Skin epidermis (tissue), 12 donors: ENCODE results near the gene SLK.

Experiments used
- H3K27ac ChIP-seq, 21 experiments: fragments of 200-600 bp; sonication (generic) in 11 of 21; one replicate each; pipeline ENCODE4 v1.5.0; 2020; ENCODE audit warnings: mild to moderate bottlenecking in 3 of 21, inconsistent platforms in 2 of 21, moderate library complexity in 2 of 21
- H3K4me3 ChIP-seq, 7 experiments: fragments of 200-600 bp; sonication (generic) in 2 of 7; one replicate each; pipeline ENCODE4 v1.5.0; 2020; ENCODE audit warnings: inconsistent platforms in 2 of 7, mild to moderate bottlenecking in 2 of 7, moderate library complexity in 1 of 7

The SLK gene

GRCh38 chr10:103982639-103983038, 15.7 kb downstream of the SLK start:
- H3K27ac ChIP-seq, result peak overlapping the region in 2 of 21 experiments; percentile 66 to 77
- no peak overlapping the region for H3K4me3 ChIP-seq

GRCh38 chr10:103983367-103983911, 16.5 kb downstream of the SLK start:
- peak overlapping the region in 12 of 21 experiments; percentile 9 to 77 (median 44) for H3K27ac ChIP-seq

GRCh38 chr10:103985726-103986125, 18.8 kb downstream of the SLK start:
- no peak overlapping the region for H3K4me3 ChIP-seq

More at GRCh38 chr10:103983367-103983911, 16.5 kb downstream of the SLK start:
- no peak overlapping the region for H3K4me3 ChIP-seq

GRCh38 chr10:103986360-103986759, 19.4 kb downstream of the SLK start:
- Histone ChIP-seq H3K27ac (no peak overlapping the region), H3K4me3 (no peak overlapping the region)

More at GRCh38 chr10:103985726-103986125, 18.8 kb downstream of the SLK start:
- H3K27ac ChIP-seq, result no peak overlapping the region

DNA sequence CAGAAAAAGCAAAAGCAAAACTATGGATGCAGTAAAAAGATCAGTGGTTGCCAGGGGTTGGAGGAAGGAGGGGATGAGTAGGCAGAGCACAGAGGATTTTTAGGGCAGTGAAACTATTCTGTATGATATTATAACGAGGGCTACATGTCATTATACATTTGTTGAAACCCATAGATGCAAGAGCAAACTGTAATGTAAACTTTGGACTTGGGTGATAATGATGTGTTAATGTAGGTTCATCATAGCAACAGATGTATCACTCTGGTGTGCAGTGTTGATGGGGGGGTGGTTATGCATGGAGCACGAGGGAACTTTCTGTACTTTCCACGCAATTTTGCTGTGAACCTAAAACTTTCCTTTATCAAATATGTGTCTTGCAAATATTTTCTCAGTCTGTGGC, 23.2 kb downstream of the SLK start:
- H3K4me3 ChIP-seq, result no peak overlapping the region
- H3K27ac ChIP-seq, result no peak overlapping the region

DNA sequence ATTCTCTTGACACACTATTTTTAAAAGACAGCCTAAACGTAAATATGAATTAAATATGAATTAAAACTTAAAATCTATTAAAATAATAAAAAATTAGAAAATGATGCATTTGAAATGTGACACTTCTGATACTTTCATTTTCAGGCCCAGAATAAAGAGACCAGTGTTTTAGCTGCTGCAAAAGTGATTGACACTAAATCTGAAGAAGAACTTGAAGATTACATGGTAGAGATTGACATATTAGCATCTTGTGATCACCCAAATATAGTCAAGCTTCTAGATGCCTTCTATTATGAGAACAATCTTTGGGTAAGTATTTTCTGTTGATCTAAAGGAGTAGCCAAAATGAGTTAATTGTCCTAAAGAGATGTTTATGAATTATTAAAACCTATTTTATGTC, 23.6 kb downstream of the SLK start:
- Histone ChIP-seq H3K4me3 (no peak overlapping the region), H3K27ac (no peak overlapping the region)

GRCh38 chr10:103991393-103992128, 24.6 kb downstream of the SLK start:
- Histone ChIP-seq H3K4me3 (no peak overlapping the region), H3K27ac (no peak overlapping the region)

GRCh38 chr10:103995134-103995533, 28.2 kb downstream of the SLK start:
- H3K27ac ChIP-seq, result no peak overlapping the region

DNA sequence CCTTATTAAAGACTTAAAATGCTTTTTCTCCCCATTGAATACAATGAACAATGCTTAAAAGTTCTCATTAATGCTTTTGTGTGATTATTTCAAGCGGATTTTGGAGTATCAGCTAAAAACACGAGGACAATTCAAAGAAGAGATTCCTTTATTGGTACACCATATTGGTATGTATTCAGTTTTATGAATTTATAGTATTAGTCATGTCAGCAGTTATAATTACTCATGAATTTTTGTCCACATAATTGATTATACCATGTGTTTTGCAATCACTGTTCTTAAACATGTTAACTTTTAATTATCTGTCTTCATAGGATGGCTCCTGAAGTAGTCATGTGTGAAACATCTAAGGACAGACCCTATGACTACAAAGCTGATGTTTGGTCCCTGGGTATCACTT, 31.9 kb downstream of the SLK start:
- H3K27ac ChIP-seq, result no peak overlapping the region
- H3K4me3 ChIP-seq, result no peak overlapping the region

More at GRCh38 chr10:103995134-103995533, 28.2 kb downstream of the SLK start:
- H3K4me3 ChIP-seq, result no peak overlapping the region

DNA sequence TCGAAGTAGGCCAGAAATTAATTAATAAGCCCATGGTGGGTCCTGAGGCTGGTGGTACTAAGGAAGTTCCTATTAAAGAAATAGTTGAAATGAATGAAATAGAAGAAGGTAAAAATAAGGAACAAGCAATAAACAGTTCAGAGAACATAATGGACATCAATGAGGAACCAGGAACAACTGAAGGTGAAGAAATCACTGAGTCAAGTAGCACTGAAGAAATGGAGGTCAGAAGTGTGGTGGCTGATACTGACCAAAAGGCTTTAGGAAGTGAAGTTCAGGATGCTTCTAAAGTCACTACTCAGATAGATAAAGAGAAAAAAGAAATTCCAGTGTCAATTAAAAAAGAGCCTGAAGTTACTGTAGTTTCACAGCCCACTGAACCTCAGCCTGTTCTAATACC, 36.0 kb downstream of the SLK start:
- Histone ChIP-seq H3K27ac (no peak overlapping the region), H3K4me3 (no peak overlapping the region)

- H3K27ac ChIP-seq, result no peak overlapping the region
- H3K4me3 ChIP-seq, result no peak overlapping the region
Measured at GRCh38 chr10:104005172-104005863, 38.4 kb downstream of the SLK start.

DNA sequence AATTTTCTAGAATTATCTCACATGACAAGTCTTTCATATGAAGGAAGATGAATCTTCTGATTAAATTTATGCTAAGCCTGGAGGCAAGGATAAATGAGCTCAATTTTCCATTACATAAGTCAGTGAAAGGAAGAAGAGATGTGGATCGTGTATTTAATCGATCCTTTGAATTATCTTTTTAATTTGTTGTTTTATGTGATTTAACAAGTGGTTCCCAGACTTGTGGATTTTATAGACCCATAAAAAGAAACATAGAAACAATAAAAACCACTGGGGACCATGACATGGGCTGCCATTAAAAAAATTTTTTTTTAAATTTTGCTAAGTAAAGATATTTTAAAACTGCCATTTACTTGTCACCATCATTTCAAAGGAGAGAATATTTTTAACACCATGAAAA, 45.0 kb downstream of the SLK start:
- H3K4me3 ChIP-seq, result no peak overlapping the region
- H3K27ac ChIP-seq, result no peak overlapping the region

DNA sequence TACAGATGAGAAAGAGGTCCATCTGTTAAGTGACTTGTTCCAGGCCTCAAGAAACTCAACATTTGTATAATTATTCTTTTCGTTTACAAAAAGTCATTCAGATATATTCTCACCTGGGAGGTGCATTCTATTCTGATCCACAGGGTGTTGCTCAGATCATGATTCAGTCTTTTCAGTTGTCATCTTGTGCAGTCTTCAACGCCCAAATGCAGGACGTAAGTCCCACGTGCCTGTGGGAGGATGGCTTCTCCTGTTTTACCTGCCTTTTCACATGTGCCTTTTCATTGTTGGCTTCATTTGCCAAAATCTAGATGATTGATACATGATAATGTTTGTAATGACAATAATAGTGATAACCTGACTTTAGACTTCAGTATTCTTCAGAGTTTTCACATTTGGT, 46.5 kb downstream of the SLK start:
- H3K4me3 ChIP-seq, result no peak overlapping the region
- no peak overlapping the region for H3K27ac ChIP-seq

DNA sequence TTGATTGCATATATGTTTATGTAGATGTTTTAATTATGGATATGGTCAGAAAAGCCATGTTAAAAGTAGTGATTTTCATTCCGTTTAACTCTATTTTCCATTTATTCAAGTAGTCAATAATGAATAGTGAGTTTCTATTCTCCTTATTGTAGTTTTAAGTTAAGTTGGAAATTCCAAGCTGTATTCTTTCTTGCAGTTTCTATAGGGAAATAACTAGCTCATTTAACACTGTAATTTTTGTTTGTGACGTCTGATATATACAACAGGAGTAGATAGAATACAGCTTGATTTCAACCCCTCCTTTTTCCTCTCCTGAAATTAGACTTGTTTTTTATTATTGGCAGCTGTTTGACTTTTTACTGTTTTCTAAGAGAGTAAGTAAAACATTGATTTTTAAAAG, 47.2 kb downstream of the SLK start:
- H3K4me3 ChIP-seq, result no peak overlapping the region
- H3K27ac ChIP-seq, result no peak overlapping the region

DNA sequence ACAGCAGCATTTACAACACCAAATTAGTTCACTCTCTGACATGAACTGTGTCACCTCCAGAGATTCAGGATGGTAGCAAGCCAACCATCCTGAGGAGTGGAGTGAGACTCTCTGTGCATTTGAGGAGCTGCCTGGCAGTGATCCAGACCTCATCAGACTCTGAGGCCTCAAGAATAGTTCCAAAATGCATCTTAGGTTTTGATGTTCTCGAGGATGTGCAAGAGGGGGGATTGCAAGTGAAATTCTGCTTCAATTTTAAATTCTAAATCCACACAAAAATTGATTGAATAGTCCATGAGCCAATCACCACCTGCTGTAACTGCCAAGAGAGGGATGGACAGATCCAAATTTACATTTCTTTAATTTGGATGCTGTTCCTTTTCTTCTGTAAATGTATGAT, 49.7 kb downstream of the SLK start:
- Histone ChIP-seq H3K4me3 (no peak overlapping the region), H3K27ac (no peak overlapping the region)

- Histone ChIP-seq H3K4me3 (no peak overlapping the region), H3K27ac (no peak overlapping the region)
Measured at GRCh38 chr10:104018471-104018870, 51.5 kb downstream of the SLK start.

DNA sequence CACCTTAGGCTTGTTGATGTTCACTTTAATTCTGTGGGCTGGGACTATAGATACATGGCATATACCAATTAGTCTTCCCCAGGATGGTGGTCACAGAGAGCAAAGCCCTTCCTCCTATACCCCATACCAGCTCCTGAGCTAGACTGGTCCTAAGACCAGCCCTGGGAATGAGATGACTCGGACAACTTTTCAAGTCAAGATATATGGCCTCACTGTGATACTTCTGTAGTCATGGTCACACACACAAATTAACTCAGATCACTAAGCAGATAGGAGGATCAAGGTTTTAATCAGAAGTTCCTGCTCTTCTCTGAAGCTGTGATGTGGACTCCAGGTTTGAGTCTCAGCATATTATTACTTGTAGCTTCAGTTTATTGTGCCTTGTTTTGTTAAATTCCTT, 53.1 kb downstream of the SLK start:
- H3K27ac ChIP-seq, result no peak overlapping the region
- H3K4me3 ChIP-seq, result no peak overlapping the region

- no peak overlapping the region for H3K4me3 ChIP-seq
Measured at GRCh38 chr10:104021246-104021645, 54.3 kb downstream of the SLK start.

DNA sequence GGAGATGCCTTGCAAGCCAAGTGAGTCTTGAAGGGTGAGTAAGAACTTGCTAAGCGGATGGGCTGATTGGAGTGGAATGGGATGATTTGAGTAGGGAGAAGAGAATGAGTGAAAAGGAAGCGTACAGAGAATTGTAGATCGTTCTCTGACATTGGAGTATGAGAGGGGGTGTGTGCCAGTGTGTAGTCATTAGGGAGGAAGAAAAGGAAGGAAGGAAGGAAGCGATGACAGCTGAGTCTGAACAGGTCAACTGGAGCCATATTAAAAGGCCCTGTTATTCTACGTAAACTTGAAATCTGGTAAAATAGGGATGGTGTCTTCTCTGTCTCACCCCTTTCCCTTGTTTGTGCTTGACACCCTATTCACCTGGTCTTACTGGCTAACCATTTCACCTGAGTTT, 55.1 kb downstream of the SLK start:
- H3K4me3 ChIP-seq, result no peak overlapping the region
- no peak overlapping the region for H3K27ac ChIP-seq

More at GRCh38 chr10:104021246-104021645, 54.3 kb downstream of the SLK start:
- no peak overlapping the region for H3K27ac ChIP-seq

DNA sequence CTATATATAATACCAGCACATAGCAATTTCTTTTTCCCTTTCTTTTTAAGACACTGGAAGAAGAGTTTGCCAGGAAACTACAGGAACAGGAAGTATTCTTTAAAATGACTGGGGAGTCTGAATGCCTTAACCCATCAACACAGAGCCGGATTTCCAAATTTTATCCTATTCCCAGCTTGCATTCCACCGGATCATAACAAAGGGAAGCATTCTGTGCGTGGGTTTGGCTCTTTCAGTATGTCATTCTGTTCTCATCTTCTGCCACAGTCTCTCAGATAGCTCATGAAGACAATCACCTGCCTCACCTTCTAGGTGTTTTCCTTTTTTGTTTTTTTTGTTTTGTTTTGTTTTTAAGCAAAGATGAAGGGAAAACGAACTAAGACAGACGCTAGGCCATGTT, 58.6 kb downstream of the SLK start:
- no peak overlapping the region for H3K4me3 ChIP-seq
- peak overlapping the region in 1 of 21 experiments; percentile 20 for H3K27ac ChIP-seq

DNA sequence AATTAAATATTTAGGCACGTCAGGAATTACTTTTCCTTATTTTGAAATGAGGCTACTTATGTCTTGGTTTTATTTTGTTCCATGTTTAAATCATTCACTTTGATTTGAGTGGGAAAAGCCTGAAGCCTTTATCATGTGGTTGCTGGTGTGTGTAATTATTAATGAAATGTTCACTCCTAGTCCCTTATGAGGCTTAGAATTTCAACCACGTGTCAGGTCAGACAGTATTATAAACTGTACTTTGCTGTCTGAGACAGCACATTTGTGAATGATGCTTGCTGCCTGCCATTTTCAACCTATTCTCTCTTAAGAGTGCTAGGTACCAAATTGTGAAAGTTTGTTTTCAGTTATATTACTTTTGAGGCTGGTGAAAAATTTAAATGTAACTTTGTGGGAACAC, 59.8 kb downstream of the SLK start:
- Histone ChIP-seq H3K4me3 (no peak overlapping the region), H3K27ac (no peak overlapping the region)
